Vagina (tissue), 2 donors: ENCODE measurements around the gene CSGALNACT2.

Source experiments
- POLR2AphosphoS5 ChIP-seq, 2 donors: sonication (generic); formaldehyde crosslinking; IDR thresholded peaks; one replicate each; pipeline ENCODE4 v1.9.0; 2017; ENCODE audit warnings: antibody characterized with exemption in 2 of 2, mild to moderate bottlenecking in 2 of 2, low read depth in 1 of 2; ENCODE audit not compliant: insufficient read depth in 1 of 2
- TF ChIP-seq, protein P1 (sequence below), 3 experiments: fragments of 450-650 bp in 2 of 3; fragments of 200-600 bp in 1 of 3; sonication (generic) in 1 of 3; IDR thresholded peaks; one replicate each; pipeline ENCODE4 v1.5.1; 2017 to 2019; ENCODE audit warnings: antibody characterized with exemption in 3 of 3, mild to moderate bottlenecking in 2 of 3, moderate library complexity in 2 of 3

DNA sequence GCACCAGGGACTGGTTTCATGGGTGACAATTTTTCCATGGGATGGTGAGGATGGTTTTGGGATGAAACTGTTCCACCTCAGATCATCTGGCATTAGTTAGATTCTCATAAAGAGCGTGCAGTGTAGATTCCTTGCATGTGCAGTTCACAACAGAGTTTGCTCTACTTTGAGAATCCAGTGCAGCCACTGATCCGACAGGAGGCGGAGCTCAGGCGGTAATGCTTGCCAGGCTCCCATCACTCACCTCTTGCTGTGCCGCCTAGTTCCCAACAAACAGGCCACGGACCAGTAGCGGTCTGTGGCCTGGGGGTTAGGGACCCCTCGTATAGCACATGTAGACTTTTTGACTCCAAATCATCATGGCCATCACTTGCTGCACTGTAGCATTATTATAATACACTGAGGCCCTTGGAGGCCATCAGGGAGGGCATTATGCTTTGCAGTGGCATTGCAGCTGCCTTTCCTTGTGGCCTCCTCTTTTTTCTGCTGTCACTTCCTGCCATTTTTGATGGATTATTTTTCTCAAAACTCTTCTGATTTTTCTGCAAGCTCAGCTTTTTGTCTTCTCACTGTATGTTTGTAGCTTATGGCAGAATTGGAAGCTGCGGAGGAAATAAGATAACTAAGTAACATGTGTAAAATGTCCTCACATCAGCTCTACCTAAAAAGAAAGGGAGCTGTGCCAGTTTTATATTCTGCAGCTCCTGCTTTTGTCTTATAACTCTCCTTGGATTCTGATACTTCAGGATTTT is 18.5 kb downstream of the CSGALNACT2 start:
- no peak for TF ChIP-seq POLR2AphosphoS5 (IDR thresholded peaks at IDR 0.05; ENCODE audit: insufficient read depth in 1 of 2, low read depth in 1 of 2)
- TF ChIP-seq, protein P1, sequence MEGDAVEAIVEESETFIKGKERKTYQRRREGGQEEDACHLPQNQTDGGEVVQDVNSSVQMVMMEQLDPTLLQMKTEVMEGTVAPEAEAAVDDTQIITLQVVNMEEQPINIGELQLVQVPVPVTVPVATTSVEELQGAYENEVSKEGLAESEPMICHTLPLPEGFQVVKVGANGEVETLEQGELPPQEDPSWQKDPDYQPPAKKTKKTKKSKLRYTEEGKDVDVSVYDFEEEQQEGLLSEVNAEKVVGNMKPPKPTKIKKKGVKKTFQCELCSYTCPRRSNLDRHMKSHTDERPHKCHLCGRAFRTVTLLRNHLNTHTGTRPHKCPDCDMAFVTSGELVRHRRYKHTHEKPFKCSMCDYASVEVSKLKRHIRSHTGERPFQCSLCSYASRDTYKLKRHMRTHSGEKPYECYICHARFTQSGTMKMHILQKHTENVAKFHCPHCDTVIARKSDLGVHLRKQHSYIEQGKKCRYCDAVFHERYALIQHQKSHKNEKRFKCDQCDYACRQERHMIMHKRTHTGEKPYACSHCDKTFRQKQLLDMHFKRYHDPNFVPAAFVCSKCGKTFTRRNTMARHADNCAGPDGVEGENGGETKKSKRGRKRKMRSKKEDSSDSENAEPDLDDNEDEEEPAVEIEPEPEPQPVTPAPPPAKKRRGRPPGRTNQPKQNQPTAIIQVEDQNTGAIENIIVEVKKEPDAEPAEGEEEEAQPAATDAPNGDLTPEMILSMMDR (IDR thresholded peaks at IDR 0.05) = no peak
